Thoracic aorta (tissue), 2 donors: ENCODE data around the gene PRSS53. TPM values are rescaled to one million over a fixed set of nuclear protein-coding genes. Genes with fewer than 3 reads are reported as not detected.

ENCODE experiments used
- ATAC-seq: fragments of 150-250 bp; one replicate; pipeline ENCODE4 v1.8.0; 2017; ENCODE audit warnings: low read depth; ENCODE audit not compliant: insufficient number of reproducible peaks, low FRiP score
- DNase-seq: peaks from one replicate; pipeline ENCODE4 v3.0.0-alpha.2; 2020; ENCODE audit warnings: low spot score
- H3K27ac ChIP-seq, 2 donors: fragments of 200-600 bp; sonication (generic); 1 replicate in 1 of 2; 2 replicates in 1 of 2; pipeline ENCODE4 v1.5.1; 2016; ENCODE audit warnings: mild to moderate bottlenecking in 2 of 2, moderate library complexity in 2 of 2
- H3K27me3 ChIP-seq: fragments of 200-600 bp; sonication (generic); replicated peaks from 2 replicates; pipeline ENCODE4 v1.6.0; 2016; ENCODE audit warnings: mild to moderate bottlenecking; ENCODE audit not compliant: insufficient read depth
- H3K36me3 ChIP-seq: fragments of 200-600 bp; sonication (generic); one replicate; pipeline ENCODE4 v1.5.1; 2016
- H3K4me1 ChIP-seq, 2 donors: fragments of 200-600 bp; sonication (generic); 1 replicate in 1 of 2; 2 replicates in 1 of 2; pipeline versions ENCODE4 v1.5.1 to v1.6.0; 2016; ENCODE audit warnings: low read depth in 2 of 2, mild to moderate bottlenecking in 1 of 2; ENCODE audit not compliant: control insufficient read depth in 1 of 2
- H3K4me3 ChIP-seq: fragments of 200-600 bp; sonication (generic); 2 replicates; pipeline ENCODE4 v1.5.1; 2016; ENCODE audit warnings: mild to moderate bottlenecking
- H3K9me3 ChIP-seq: fragments of 200-600 bp; sonication (generic); 2 replicates; pipeline ENCODE4 v1.5.1; 2016
- CTCF ChIP-seq: fragments of 200-600 bp; sonication (generic); IDR thresholded peaks from one replicate; pipeline ENCODE4 v1.5.1; 2019; ENCODE audit warnings: antibody characterized with exemption
- total RNA-seq, 2 donors: library from RNA; depleted of rRNA; stranded (reverse); fragments of >200 nt; gene quantifications; one replicate each; pipeline versions ENCODE4 v1.1.0 to v1.2.3, GENCODE V29; 2016

PRSS53 gene
- total RNA-seq, 2 donors from 2014 or later: 10.6 to 13.7 TPM

- Histone ChIP-seq H3K27ac (no peak overlapping the region), H3K4me3 (no peak overlapping the region), H3K9me3 (no peaks in the 10 kb centered on the region), H3K4me1 (peaks cover 0 to 7% of the 10 kb centered on the region in 2 donors), H3K36me3 (peaks cover 43% of the 10 kb centered on the region), H3K27me3 (no peaks in the 10 kb centered on the region)
- no peak for TF ChIP-seq CTCF
- DNase-seq (no peak), ATAC-seq (no peak)
These were observed 4.0 kb downstream of the PRSS53 start for GRCh38 chr16:31084584-31085302.

- peaks cover 0 to 7% of the 10 kb centered on the region in 2 donors for H3K4me1 ChIP-seq
- no peak overlapping the region for H3K4me3 ChIP-seq
- no peaks in the 10 kb centered on the region for H3K9me3 ChIP-seq
- H3K27ac ChIP-seq: no peak overlapping the region
- DNase-seq: no peak
- no peak for TF ChIP-seq CTCF
- peaks cover 44% of the 10 kb centered on the region for H3K36me3 ChIP-seq
- ATAC-seq: no peak
- no peaks in the 10 kb centered on the region for H3K27me3 ChIP-seq
These were observed 4.8 kb downstream of the PRSS53 start for GRCh38 chr16:31083981-31084380.

- Histone ChIP-seq H3K9me3 (no peaks in the 10 kb centered on the region), H3K27ac (no peak overlapping the region), H3K36me3 (peaks cover 45% of the 10 kb centered on the region), H3K4me1 (peaks cover 0 to 7% of the 10 kb centered on the region in 2 donors), H3K27me3 (no peaks in the 10 kb centered on the region), H3K4me3 (no peak overlapping the region)
- ATAC-seq: no peak
- DNase-seq: no peak
- no peak for TF ChIP-seq CTCF
These were observed 5.2 kb downstream of the PRSS53 start for GRCh38 chr16:31083556-31083955.

- Histone ChIP-seq H3K27ac (no peak overlapping the region), H3K4me3 (no peak overlapping the region), H3K27me3 (no peaks in the 10 kb centered on the region), H3K36me3 (peaks cover 50% of the 10 kb centered on the region), H3K4me1 (peaks cover 0 to 7% of the 10 kb centered on the region in 2 donors), H3K9me3 (no peaks in the 10 kb centered on the region)
- DNase-seq (no peak), ATAC-seq (no peak)
- TF ChIP-seq CTCF: no peak
These were observed 5.7 kb downstream of the PRSS53 start for GRCh38 chr16:31083081-31083480.

- no peak for DNase-seq
These were observed 6.2 kb downstream of the PRSS53 start for GRCh38 chr16:31082368-31083045.

More at GRCh38 chr16:31082368-31083045, 6.2 kb downstream of the PRSS53 start:
- no peaks in the 10 kb centered on the region for H3K9me3 ChIP-seq
- ATAC-seq: no peak
- no peaks in the 10 kb centered on the region for H3K27me3 ChIP-seq
- no peak overlapping the region for H3K4me3 ChIP-seq
- no peak overlapping the region for H3K27ac ChIP-seq
- H3K36me3 ChIP-seq: peaks cover 53% of the 10 kb centered on the region
- TF ChIP-seq CTCF: no peak
- H3K4me1 ChIP-seq: peaks cover 0 to 7% of the 10 kb centered on the region in 2 donors
